Measurements from ENCODE around the gene LAMB1.

The LAMB1 gene

DNA sequence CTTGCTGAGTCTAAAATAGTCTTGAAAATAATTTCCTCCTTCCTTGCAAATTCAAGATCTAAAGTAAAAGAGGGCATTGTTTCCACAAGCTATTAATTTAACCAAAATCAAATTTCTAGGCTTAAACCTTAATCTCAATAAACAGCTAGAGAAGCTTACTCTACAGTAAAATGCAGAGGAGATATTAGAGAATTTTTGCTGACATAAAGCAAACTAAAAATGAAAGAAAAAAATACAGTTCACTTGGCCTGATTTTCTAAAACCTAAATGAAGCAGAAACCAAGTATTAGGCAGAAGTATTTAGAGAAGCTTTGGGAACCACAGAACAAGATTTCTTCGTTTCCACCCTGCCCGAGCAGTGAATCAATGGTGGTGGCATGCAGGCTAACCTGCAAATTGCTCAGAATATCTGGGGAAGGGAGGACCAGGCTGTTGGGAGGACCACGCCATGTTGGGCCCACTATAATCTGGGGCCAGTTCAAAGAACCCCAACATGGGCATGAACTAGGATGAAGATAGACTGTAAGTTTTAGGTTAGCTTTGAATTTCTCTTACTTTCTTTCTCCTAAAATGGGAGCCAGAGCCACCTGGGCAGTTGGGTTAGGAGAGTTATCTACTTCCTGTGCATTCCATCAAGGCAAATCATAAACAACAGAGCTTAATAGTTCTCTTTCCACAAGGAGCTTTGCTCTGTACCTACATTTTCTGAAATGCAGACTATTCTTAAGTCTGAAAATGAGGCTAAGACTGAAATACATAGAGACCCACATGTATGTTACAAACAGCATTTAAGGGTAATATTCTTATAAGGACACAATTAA is 4.1 kb downstream of the LAMB1 start:
- peak; percentile 66 for DNase-seq (ENCODE audit: low read depth)

DNA sequence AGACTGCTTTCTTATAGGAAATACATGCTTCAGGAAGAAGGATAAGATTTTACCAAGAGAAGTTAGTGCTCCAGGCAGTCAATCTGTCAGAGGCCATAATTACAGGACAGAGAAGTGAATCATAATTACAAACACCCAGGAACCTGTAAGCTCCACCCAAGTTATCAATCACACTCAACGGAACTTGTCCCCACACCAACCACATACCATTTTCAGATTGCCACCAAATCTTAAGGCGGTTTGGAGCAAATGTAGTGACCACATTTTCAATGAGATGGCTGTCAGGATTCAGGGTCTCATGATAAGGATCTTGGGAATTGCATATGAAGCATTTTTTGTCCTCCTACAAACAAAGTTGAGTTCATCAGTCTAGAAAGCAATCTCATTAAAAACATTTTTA is 4.8 kb downstream of the LAMB1 start:
- peak; percentile 37 for DNase-seq (ENCODE audit: low read depth)

DNA sequence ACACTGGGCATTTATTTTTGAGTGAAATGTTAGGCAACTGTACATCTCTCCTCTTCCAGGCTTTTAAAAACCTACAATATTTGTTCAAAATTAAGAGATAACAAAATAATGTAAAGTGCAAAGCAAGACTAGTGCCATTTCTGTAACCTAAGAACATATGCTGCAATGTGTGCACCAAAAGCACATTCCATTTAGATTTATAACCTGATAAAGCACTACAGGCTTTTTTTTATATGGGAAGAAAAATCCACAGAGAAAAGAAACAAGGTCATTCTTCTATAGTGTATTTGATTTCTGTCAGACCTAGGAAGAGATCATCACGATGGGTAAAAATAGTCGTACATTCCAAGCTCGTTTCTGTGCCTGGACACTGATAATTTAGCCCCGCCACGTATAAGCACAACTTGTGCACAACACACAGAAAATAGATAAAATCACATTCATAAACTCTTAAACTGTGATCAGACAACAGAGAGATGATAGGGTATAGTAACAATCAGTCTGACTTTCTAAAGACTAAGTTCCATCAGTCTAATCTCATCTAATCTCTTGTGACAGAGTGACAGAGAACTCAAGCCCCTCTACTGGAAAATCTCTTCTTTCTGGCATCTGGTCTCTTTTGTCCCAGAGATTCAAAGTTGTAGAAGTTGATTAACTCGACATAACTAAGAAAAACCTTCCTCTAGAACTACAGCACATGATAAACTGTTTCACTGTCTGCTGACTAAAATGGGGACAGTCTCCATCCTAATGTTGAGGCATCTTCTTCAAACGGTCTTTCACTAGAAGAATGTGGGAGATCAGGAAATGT is 6.7 kb downstream of the LAMB1 start:
- DNase-seq (ENCODE audit: low read depth): peak; percentile 76

DNA sequence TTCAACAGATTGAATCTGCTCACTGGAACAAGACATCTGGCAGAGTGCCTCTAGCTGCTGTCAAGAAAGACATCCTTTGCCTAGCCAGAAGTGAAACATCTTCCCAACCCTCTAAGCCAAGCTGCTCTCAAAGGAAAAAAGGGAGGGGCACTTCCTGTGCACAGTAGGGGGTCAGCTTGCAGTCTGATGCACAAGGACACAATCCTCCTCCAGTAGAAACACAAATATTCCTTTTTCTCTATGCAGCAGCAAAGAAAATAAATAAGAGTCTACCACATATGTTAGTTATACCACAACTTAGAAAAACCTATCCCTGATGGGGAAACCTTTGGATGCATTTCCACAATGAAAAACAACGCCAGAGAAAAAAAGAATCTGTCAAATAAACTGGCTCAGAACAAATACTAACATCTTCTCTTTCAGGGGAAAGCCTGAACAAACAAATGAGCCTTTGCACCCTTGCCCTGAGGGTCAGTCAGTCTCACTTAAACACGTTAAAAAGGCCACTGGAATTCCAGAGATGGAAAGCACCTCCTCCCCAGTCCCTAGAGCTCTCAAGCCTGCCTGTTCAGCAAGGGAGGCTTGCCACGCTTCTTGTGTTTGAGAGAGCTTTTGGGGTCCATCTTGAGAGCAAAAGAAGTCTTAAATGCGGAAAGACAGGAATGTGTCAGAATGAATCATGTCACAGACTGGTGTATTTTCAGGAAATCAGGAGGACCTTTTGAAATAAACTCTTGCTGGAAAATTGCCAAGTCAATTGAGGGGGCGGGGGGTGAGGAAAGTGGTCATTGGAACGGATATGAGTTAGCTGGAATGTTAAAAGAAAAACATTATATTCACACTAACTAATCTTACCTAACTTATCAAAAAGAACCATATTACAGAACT is 7.5 kb downstream of the LAMB1 start:
- DNase-seq (ENCODE audit: low read depth): peak; percentile 73

DNA sequence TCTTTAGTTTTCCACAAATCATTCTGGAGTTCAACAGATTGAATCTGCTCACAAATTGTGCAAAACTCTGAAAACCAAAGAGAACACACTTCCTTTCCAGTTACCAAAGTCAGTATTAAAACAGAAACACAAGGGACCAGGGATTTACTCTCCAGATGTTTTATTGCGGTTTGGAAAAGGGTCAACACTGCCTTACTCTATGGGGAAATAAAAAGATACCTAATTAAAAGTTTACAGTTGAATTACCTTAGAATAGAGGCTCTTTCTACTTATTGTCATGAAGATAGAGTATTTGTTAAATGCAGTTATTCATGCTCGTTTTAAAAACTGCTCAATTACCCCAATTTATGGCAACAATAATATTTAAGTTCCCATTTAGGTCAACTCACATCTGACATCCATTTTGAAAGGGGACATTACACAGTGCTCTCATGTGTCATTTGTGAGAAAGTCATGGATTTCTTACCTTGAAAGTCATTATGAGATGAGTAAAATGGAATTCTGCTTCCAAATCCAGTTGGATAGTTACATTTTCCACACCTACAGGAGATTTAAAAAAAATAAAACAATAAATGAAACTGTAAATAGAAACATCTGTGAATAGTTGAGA is 8.4 kb downstream of the LAMB1 start:
- DNase-seq (ENCODE audit: low read depth): no peak

DNA sequence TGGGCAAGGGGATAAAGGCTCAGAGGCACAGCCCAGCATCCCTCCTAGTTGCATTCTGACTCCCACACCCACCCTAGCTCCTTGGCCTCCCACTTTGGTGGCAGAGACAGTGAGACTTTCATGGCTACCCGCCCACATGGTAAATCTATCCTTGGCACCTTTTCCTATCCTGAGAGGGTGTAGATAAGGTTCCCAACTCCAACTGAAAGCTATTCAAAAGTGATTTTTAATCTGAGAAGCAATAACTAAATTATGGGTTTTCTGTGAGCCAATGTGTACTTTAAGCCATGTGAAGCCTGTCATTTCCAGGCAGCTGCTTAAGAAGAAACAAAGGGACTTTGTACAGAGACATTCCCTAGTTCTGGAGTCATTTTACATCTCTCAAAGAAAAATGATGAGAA is 9.1 kb downstream of the LAMB1 start:
- no peak for DNase-seq (ENCODE audit: low read depth)

DNA sequence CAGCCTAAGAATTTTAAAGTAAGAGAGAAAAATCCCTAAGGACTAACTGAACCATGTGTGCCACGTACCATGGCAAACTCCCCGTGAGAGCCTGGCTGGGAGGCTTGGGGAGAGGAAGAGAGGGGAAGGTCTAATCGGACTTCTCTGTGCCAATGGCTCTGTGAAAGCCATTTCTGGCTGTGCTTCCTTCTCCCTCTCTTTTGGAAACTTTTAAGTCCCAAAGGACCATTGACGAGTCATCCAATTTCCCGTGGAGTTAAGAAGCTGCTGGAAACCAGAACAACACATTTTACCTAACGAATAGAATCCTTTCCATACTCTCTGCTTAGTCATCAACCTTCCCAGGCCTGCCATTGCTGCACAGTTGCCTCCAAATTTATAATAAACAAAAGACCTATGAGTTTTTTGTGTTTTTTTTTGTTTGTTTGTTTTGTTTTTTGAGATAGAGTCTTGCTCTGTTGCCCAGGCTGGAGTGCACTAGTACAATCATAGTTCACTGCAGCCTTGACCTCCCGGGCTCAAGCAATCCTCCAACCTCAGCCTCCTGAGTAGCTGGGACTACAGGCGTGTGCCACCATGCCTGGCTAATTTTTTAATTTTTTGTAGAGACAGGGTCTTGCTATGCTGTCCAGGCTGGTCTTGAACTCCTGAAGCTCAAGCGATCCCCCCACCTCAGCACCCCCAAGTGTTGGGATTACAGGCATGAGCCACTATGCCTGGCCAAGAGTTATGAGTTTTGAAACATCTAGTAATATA is 13.2 kb downstream of the LAMB1 start:
- DNase-seq (ENCODE audit: low read depth): peak; percentile 49

DNA sequence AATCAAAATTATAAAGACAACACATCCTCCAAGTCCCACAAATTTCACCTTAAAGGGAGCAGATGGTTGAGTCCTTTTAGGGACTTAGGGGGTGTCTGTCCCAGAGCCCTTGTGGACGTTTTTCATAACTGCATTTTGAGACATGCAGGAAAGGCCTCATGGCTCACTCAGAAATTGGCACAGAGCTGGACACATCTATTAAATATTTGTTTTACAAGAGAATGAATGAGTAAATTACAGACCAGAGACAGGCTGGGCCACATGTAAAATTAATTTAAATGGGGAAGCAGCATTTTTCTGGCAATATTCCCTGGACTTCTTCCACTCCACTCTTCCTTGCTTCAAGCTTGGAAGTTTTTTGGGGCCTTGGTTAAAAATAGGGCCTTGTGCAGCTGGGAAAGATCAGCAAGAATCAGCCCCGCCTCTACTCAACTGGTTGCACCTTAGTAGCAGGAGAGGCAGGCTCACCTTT is 20.0 kb downstream of the LAMB1 start:
- no peak for DNase-seq (ENCODE audit: low read depth)

DNA sequence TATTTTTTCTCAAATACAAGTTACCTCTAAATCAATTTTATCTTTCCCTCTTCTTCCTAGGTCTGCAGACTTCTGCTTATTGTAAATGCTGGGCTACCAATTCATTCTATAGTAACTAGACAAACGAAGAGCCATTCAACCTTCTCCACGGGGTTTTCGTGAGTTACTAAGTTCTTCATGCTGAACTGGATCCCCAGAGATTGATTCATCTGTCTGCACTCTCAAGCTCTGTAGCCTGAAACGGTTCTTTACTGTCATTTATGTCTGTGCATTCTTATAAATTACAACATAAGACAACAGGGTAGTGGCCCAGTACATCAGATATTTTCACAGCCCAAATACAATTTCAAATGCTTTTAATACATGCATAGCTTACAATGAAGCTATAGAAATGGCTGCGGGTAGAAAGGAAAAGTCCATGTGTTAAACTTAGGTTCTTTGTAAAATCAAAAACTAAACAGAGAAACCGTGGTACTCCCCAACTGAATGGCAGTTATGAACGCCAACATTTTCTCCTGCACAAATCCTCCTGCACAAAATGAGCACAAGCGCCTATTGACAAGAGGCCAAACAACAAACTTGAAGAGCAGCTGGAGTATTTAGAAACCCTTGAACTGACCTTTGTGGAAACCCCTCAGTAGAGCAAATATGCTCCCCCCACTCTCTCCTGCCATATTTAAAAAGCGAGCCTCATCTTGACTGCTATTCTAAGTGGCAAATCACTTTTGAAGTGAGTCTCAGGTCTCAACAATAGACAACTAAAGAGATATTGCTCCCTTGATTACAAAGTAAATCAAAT is 20.7 kb downstream of the LAMB1 start:
- DNase-seq (ENCODE audit: low read depth): no peak

DNA sequence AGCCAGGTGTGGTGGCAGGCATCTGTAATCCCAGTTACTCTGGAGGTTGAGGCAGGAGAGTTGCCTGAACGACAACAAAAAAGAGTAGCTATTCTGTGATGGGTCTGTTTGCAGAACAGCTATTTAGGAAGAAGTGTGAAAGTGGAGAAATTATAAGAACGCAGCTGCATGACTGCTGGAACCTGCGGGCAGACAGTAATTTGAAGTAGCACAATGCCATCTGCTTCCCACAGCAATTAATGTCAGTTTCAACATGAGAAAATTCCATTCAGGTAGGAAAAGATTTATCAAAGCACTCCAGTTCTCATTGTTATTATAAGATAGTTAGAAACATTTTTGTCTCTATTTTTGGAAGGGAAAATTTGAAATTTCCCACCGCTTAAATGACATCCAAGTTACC is 21.5 kb downstream of the LAMB1 start:
- no peak for DNase-seq (ENCODE audit: low read depth)

DNA sequence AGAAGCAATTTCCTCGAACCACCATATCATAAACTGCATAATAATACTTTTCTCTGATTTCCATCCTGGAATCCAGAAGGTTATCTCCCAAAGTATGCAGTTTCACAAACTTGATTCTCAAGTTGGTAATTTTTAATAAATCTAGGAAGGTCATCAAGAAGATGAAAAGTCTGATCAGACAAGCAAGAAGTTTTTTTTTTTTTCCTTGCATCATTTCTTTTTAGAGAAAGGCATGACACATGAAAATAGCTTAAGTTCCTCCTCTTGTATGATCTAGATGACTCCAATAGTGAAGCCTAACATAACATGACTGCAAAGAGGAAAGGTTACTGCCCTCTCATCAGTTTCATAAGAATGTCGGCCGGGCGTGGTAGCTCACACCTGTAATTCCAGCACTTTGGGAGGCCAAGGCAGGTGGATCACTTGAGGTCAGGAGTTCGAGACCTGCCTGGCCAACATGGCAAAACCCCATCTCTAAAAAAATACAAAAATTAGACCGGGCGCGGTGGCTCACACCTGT is 22.2 kb downstream of the LAMB1 start:
- no peak for DNase-seq (ENCODE audit: low read depth)

DNA sequence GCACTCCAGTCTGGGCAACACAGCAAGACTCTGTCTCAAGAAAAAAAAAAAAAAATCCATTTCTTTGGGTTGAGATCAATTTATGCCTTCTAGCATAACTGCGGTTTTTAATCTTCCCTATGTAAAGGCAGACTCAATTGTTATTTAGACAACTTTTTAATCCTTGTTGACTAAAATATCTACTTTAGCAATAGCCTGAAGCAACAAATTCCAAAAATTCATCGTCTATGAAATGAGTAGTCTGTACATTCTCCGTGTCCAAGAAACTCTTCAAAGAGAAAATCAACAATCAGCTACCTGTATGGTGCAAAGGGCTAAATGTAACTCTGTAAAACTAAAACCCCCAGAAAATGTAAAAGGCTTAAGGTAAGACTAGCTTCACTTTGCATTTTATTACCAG is 22.8 kb downstream of the LAMB1 start:
- no peak for DNase-seq (ENCODE audit: low read depth)

DNA sequence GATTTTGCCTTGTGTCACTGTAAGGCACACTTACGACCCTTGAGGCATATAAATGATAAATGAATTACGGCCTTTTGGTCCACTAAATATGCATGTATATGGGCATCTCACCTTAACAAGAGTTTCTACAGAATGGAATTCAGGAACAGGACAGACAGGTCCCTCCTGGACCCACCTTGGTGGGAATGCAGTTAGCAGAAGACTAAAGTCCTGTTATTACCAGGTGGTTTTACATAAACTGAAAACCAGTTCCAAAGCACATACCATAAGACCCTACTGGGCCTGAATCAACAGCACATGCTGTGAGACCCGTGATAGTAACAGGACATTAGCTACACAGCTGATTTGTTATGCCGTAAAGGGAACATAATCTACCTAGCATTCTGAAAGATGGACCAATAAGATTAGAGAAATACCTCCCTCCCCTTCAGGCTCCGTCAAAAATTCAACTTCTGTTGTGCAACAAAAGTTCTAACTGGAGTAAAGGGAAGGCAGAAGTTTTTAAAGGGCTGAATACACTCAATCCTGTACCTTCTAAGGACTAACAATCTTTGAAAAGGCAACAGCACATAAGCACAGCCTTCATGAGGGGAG is 24.0 kb downstream of the LAMB1 start:
- DNase-seq (ENCODE audit: low read depth): no peak

DNA sequence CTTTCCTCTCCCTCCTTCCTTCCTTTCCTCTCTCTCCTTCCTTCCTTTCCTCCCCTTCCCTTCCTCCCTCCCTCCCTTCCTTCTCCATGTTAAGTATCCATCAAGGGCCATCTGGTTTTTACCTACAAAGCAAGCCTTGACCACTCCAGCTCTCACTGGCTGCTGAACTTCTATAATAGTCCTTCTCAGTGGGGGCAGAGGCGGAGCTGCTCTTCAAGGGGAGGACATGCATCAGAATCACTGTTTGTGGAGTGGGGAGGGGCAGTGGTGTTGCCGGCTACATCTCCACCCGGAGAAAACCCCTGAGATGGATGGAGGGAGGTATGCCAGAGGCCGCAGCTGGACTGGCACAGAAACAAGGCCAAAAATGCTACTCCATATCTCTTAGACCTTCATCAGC is 25.9 kb downstream of the LAMB1 start:
- no peak for DNase-seq (ENCODE audit: low read depth)

DNA sequence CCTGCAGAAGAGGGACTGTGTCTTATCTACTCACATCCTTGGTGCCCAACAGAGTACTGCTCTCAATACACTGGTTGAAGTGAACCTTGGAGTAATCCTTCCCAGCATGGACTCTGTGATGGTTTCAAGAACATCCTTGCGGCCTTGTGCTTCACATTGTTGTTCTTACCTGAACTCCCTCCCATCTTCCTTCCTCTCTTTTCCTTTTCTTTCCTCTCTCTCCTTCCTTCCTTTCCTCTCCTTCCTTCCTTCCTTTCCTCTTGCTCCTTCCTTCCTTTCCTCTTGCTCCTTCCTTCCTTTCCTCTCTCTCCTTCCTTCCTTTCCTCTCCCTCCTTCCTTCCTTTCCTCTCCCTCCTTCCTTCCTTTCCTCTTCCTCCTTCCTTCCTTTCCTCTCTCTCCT is 26.3 kb downstream of the LAMB1 start:
- DNase-seq (ENCODE audit: low read depth): no peak

DNA sequence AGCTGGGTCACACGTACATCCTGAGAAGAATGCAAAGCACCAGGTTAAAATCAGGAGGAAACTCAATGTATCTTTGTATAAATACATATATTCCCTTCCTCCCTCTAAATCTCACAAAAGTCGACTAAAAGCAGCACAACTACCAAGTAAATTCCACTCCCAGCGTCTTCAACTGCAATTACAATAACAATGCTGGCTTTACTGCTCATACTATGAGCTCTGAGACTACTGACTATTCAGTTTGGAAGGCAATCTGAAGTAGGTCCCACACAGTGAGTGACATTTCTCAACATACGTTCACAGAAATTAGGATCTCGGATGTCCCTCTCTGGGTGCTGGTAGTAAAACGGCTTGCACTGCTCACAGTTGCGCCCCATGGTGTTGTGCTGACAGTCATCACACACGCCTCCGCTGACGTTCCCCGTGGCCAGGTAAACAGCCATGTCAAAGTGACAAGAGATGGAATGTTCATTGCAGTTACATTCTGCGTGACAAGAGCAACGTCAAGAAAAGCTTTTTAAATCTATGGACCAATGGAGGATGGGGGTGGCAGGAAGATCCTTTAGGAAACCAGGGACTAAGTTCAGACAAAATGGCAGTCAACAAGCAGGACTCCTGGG is 27.5 kb downstream of the LAMB1 start:
- no peak for DNase-seq (ENCODE audit: low read depth)

DNA sequence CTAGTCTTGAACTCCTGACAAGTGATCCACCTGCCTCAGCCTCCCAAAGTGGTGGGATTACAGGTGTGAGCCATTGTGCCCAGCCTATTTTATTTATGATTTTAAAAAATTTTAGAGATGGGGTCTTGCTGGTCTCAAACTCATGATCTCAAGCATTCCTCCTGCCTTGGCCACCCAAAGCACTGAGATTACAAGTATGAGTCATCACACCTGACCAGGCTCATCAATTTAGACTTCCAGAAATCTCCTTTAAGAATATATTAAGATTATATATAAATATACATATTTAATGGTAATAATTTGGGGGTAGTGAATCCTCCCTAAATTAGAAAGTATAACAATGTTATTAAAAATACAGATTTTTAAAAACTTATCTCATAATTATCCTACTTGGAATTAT is 29.1 kb downstream of the LAMB1 start:
- DNase-seq (ENCODE audit: low read depth): no peak

DNA sequence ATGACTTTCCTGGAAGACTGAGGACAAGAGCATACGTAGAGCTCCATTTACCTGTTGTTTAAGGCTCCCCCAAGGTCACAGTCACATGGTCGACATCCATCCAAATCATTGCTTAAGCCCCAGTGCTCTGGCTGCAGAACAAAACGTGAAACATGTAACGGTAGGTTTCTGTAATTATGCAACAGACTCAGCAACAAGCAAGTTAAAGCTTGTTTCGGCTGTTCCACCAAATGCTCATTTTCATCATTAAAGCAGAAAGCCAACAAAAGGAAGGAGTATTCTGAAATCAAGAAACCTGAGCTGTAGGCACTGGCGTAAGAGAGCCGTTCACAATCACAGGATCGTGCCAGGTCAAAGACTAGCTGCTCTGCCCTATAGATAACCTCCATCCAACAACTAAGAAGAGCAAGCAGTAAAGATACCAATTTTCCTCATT is 30.0 kb downstream of the LAMB1 start:
- peak; percentile 83 for DNase-seq (ENCODE audit: low read depth)

DNA sequence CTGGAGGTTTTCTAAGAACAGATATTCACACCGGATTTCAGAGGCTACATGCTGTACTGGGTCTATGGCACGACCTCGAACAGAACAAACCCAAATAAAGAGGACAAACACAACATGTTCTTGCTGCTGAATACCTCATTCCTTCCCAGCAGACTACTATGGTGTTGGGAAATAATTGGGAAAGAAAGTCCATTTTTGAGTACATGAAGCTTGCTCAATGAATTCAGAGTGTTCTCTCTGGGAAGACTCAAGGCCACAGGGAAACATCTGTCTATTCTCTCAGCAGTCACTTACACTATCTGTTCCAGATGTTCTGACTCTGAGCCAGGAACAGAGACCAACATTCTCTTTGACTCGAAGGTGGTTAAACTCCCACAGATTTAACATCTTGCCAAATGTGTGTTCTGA is 30.9 kb downstream of the LAMB1 start:
- peak; percentile 100 for DNase-seq (ENCODE audit: low read depth)
